HEK293T (cell line): ENCODE measurements around the gene IRF2.
A peak's percentile ranks its signal among the peaks of the same experiment; 100 is the strongest.
"Not testable (repeated sequence)": the region's sequence is repeated elsewhere in the genome, so short reads cannot be mapped to it uniquely, and the experiment has no call there.

Experiments
- CTCF ChIA-PET: fragments of 350-600 bp; formaldehyde crosslinking; extraction: SDS; loops from one replicate; lab custom pipeline; 2021; ENCODE audit warnings: antibody characterized with exemption, inconsistent platforms; lab: Yijun Ruan, JAX
- POLR2A ChIA-PET: fragments of 350-600 bp; formaldehyde crosslinking; extraction: SDS; loops from one replicate; lab custom pipeline; 2020; ENCODE audit warnings: antibody characterized with exemption, inconsistent platforms; lab: Yijun Ruan, JAX
- DNase-seq: peaks from one replicate; pipeline ENCODE4 v3.0.0; 2012; ENCODE audit warnings: mixed read lengths; ENCODE audit errors: extremely low spot score
- ARNT ChIP-seq: fragments of 450-650 bp; IDR thresholded peaks from 2 replicates; pipeline ENCODE4 v1.6.1; 2017; ENCODE audit warnings: mild to moderate bottlenecking
- BHLHE40 ChIP-seq: fragments of 450-650 bp; IDR thresholded peaks from 2 replicates; pipeline ENCODE4 v1.6.1; 2016; ENCODE audit warnings: mild to moderate bottlenecking, moderate library complexity, borderline replicate concordance
- CTBP1 ChIP-seq: fragments of 450-650 bp; IDR thresholded peaks from 2 replicates; pipeline ENCODE4 v1.6.1; 2016; ENCODE audit warnings: borderline replicate concordance
- ELF4 ChIP-seq: fragments of 450-650 bp; IDR thresholded peaks from 2 replicates; pipeline ENCODE4 v1.6.1; 2017; ENCODE audit warnings: antibody characterized with exemption
- FOXA1 ChIP-seq: fragments of 450-650 bp; IDR thresholded peaks from 2 replicates; pipeline ENCODE4 v1.6.1; 2016; ENCODE audit warnings: mild to moderate bottlenecking
- FOXK2 ChIP-seq: fragments of 450-650 bp; IDR thresholded peaks from 2 replicates; pipeline ENCODE4 v1.6.1; 2016; ENCODE audit warnings: mild to moderate bottlenecking
- FOXM1 ChIP-seq: fragments of 450-650 bp; IDR thresholded peaks from 2 replicates; pipeline ENCODE4 v1.6.1; 2017; ENCODE audit warnings: mild to moderate bottlenecking, borderline replicate concordance
- HDGF ChIP-seq: fragments of 450-650 bp; IDR thresholded peaks from 2 replicates; pipeline ENCODE4 v1.6.1; 2017; ENCODE audit warnings: antibody characterized with exemption, borderline replicate concordance
- L3MBTL2 ChIP-seq: fragments of 450-650 bp; conservative IDR thresholded peaks from 2 replicates; pipeline ENCODE4 v1.6.1; 2016; ENCODE audit warnings: mild to moderate bottlenecking
- LEF1 ChIP-seq: fragments of 450-650 bp; IDR thresholded peaks from 2 replicates; pipeline ENCODE4 v1.6.1; 2017; ENCODE audit warnings: mild to moderate bottlenecking, borderline replicate concordance
- NFRKB ChIP-seq: fragments of 450-650 bp; IDR thresholded peaks from 2 replicates; pipeline ENCODE4 v1.6.1; 2016; ENCODE audit warnings: mild to moderate bottlenecking, moderate library complexity
- SP1 ChIP-seq: fragments of 450-650 bp; IDR thresholded peaks from 2 replicates; pipeline ENCODE4 v1.6.1; 2017
- SUZ12 ChIP-seq: fragments of 450-650 bp; IDR thresholded peaks from 2 replicates; pipeline ENCODE4 v1.6.1; 2016; ENCODE audit warnings: mild to moderate bottlenecking
- TARDBP ChIP-seq: fragments of 450-650 bp; IDR thresholded peaks from 2 replicates; pipeline ENCODE4 v1.6.1; 2016
- ZNF384 ChIP-seq: fragments of 450-650 bp; IDR thresholded peaks from 2 replicates; pipeline ENCODE4 v1.6.1; 2016
- TF ChIP-seq, protein P1 (sequence below): fragments of 450-650 bp; IDR thresholded peaks from 2 replicates; pipeline ENCODE4 v1.6.1; 2016

The IRF2 gene

GRCh38 chr4:184348311-184349233 lies 125.8 kb downstream of the IRF2 start:
- ChIA-PET CTCF (interaction anchor here (0.6 kb wide), 1 partner anchor 158 kb away, joined by 3 read pairs; no protein-coding TSS in a partner anchor), POLR2A (interaction anchor here (1.2 kb wide), 1 partner anchor 126 kb away, joined by 3 read pairs; the partner anchor contains the start of gene IRF2)
- DNase-seq: no peak
- TF ChIP-seq L3MBTL2 (no peak), TARDBP (no peak), CTBP1 (no peak), ARNT (no peak), ZNF384 (no peak), FOXM1 (no peak), NFRKB (no peak)
- TF ChIP-seq, protein P1, sequence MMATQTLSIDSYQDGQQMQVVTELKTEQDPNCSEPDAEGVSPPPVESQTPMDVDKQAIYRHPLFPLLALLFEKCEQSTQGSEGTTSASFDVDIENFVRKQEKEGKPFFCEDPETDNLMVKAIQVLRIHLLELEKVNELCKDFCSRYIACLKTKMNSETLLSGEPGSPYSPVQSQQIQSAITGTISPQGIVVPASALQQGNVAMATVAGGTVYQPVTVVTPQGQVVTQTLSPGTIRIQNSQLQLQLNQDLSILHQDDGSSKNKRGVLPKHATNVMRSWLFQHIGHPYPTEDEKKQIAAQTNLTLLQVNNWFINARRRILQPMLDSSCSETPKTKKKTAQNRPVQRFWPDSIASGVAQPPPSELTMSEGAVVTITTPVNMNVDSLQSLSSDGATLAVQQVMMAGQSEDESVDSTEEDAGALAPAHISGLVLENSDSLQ: no peak

- no peak for TF ChIP-seq L3MBTL2
- no peak for TF ChIP-seq HDGF
- TF ChIP-seq ZNF384: no peak
- no peak for TF ChIP-seq TARDBP
- no peak for TF ChIP-seq NFRKB
- TF ChIP-seq BHLHE40: no peak
- no peak for TF ChIP-seq ELF4
- TF ChIP-seq ARNT: no peak
- TF ChIP-seq LEF1: no peak
- TF ChIP-seq FOXK2: no peak
- no peak for TF ChIP-seq SUZ12
- TF ChIP-seq CTBP1: no peak
- no peak for TF ChIP-seq SP1
- no peak for TF ChIP-seq FOXA1
- no peak for TF ChIP-seq FOXM1
- TF ChIP-seq, protein P1: no peak
- POLR2A ChIA-PET: interaction anchor here (2.2 kb wide), 1 partner anchor 127 kb away, joined by 8 read pairs; the partner anchor contains the start of gene IRF2
- CTCF ChIA-PET: interaction anchor here (0.7 to 1.0 kb wide), 3 partner anchors 12 to 292 kb away, joined by 3 to 4 read pairs (median 3); no protein-coding TSS in a partner anchor
- DNase-seq: peak; percentile 18
These were observed 126.8 kb downstream of the IRF2 start for GRCh38 chr4:184347251-184348239.

- ChIA-PET CTCF (interaction anchor here (0.7 to 1.0 kb wide), 3 partner anchors 82 to 1043 kb away, joined by 3 read pairs; no protein-coding TSS in a partner anchor), POLR2A (interaction anchor here (2.2 kb wide), 1 partner anchor 128 kb away, joined by 8 read pairs; the partner anchor contains the start of gene IRF2)
- TF ChIP-seq FOXA1 (no peak), FOXK2 (no peak), BHLHE40 (no peak), CTBP1 (no peak), LEF1 (no peak), FOXM1 (no peak), L3MBTL2 (no peak), NFRKB (no peak), ZNF384 (no peak), ARNT (no peak), TARDBP (no peak), SP1 (no peak), SUZ12 (no peak), ELF4 (no peak), HDGF (no peak)
- TF ChIP-seq, protein P1: no peak
- DNase-seq: no peak
These were observed 127.7 kb downstream of the IRF2 start for GRCh38 chr4:184346682-184347081.

DNA sequence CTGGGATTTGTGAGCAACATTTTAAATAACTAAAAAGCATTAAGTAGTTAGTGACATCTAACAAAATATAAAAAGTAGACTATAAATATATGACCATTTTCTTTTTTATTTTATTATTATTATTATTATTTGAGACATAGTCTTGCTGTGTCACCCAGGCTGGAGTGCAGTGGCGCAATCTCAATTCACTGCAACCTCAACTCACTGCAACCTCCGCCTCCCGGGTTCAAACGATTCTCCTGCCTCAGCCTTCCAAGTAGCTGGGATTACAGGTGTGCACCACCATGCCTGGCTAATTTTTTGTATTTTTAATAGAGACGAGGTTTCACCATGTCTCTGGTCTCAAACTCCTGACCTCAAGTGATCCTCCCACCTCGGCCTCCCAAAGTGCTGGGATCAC lies 128.1 kb downstream of the IRF2 start:
- ChIA-PET POLR2A (interaction anchor here (2.2 kb wide), 1 partner anchor 128 kb away, joined by 8 read pairs; the partner anchor contains the start of gene IRF2), CTCF (interaction anchor here (0.7 kb wide), 1 partner anchor 1043 kb away, joined by 3 read pairs; no protein-coding TSS in a partner anchor)
- not testable (repeated sequence) for DNase-seq

DNA sequence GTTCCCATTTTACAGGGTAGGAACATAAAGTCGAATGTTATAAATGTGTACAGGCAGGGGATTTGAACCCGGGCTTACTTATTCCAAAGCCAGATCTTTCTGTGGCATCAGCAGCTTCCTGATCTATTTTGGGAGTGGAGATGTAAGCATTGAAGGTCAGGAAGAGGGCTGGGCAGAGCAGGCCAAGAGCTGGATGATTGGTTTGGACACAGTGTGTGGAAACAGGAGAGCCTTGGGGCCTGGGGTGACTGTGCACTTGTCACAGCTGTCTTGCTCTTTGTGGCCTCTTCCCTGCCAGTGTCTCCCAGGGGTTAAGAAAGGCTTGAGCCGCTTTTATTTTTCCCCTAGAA lies 128.8 kb downstream of the IRF2 start:
- POLR2A ChIA-PET: no interaction called here
- DNase-seq: no peak
- no peak for TF ChIP-seq SP1
- TF ChIP-seq ARNT: no peak
- no peak for TF ChIP-seq FOXA1
- TF ChIP-seq ZNF384: no peak
- TF ChIP-seq HDGF: no peak
- no peak for TF ChIP-seq CTBP1
- CTCF ChIA-PET: no interaction called here
